ENCODE measurements around the gene ACIN1. TPM values are rescaled to one million over a fixed set of nuclear protein-coding genes. Genes with fewer than 3 reads are reported as not detected.

ACIN1 gene
- total RNA-seq, 4 donors from 2014 or later = 89.6 to 124 (median 109) TPM

- TF ChIP-seq CTCF (IDR thresholded peaks at IDR 0.05; ENCODE audit: low read depth) = no peak
These were observed 20.2 kb upstream of the ACIN1 start for GRCh38 chr14:23115039-23115731.

- no peak for TF ChIP-seq CTCF (IDR thresholded peaks at IDR 0.05; ENCODE audit: low read depth)
These were observed 19.7 kb upstream of the ACIN1 start for GRCh38 chr14:23114669-23115038.

- TF ChIP-seq CTCF (IDR thresholded peaks at IDR 0.05; ENCODE audit: low read depth) = no peak
These were observed 19.2 kb upstream of the ACIN1 start for GRCh38 chr14:23114120-23114458.

- no peak for TF ChIP-seq CTCF (IDR thresholded peaks at IDR 0.05; ENCODE audit: low read depth)
These were observed 18.6 kb upstream of the ACIN1 start for GRCh38 chr14:23113431-23114119.

- TF ChIP-seq CTCF (IDR thresholded peaks at IDR 0.05; ENCODE audit: low read depth) = no peak
These were observed 17.6 kb upstream of the ACIN1 start for GRCh38 chr14:23112359-23113178.

GRCh38 chr14:23110579-23111365 lies 15.8 kb upstream of the ACIN1 start:
- TF ChIP-seq CTCF (IDR thresholded peaks at IDR 0.05; ENCODE audit: low read depth) = no peak
